GM12878 (cell line): Measurements from ENCODE around the gene RAPGEF4.

Experiments
- EP300 ChIP-seq, 2 experiments: fragments of 150-350 bp in 1 of 2; IDR thresholded peaks; 2 replicates each; pipeline ENCODE4 v1.6.1; 2011 to 2012; ENCODE audit warnings: low read depth in 2 of 2, low read length in 2 of 2, borderline replicate concordance in 1 of 2, improper control_type of control experiment in 1 of 2, inconsistent platforms in 1 of 2; ENCODE audit not compliant: control insufficient read depth in 1 of 2
- HDAC6 ChIP-seq: fragments of 200-600 bp; sonication (generic); IDR thresholded peaks from one replicate; pipeline ENCODE4 v1.8.0; 2017; ENCODE audit warnings: antibody characterized with exemption; ENCODE audit not compliant: unreplicated experiment
- POLR2A ChIP-seq: IDR thresholded peaks from 2 replicates; pipeline ENCODE4 v1.6.1; 2011; ENCODE audit warnings: low read depth, mild to moderate bottlenecking, low read length
- RAD21 ChIP-seq: IDR thresholded peaks from 2 replicates; pipeline ENCODE4 v1.6.1; 2011; ENCODE audit warnings: mild to moderate bottlenecking, low read depth, low read length, moderate library complexity; ENCODE audit not compliant: insufficient read depth
- YY1 ChIP-seq: IDR thresholded peaks from 2 replicates; pipeline ENCODE4 v1.6.1; 2011; ENCODE audit warnings: low read depth, mild to moderate bottlenecking, low read length
- TF ChIP-seq, protein P1 (sequence below): fragments of 450-650 bp; IDR thresholded peaks from 2 replicates; pipeline ENCODE4 v1.6.1; 2018; ENCODE audit warnings: mild to moderate bottlenecking, low read depth, moderate library complexity; ENCODE audit not compliant: partially characterized antibody
- TF ChIP-seq, protein P2 (sequence below): IDR thresholded peaks from 2 replicates; pipeline ENCODE4 v1.6.1; 2012; ENCODE audit warnings: low read depth, low read length, improper control_type of control experiment
- TF ChIP-seq, protein P3 (sequence below): IDR thresholded peaks from 2 replicates; pipeline ENCODE4 v1.6.1; 2011; ENCODE audit warnings: low read depth, low read length, improper control_type of control experiment, borderline replicate concordance

DNA sequence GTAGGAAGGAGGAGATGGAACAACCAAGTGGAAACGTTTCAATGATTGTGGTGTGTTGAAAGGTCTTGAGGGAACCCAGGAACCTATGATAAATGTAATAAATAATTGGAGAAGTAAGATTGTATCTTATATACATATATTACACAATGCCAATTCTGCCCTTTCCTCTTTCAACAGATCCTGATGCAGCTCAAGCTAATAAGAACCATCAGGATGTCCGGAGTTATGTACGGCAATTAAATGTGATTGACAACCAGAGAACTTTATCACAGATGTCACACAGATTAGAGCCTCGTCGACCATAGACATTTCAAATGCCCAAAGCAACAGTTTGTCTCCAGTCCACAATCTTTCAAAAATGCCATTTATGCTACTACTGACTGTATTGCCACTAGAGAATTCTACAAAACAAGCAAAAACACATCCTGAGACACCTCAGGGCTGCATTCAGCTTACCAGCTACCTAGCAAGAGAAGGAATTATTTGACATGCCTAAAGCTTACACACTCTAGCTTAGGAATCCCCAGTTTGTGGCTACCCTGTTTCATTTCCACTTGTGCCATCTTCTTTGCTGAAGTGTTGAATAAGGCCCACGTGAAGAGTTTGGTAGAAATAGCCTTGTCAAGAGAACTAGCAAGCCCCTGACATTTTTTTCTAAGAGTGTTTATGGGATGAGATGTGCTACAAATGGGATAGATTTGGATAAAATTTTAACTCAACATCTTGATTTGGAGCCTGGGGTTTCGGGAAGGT lies 316.0 kb downstream of the RAPGEF4 start:
- TF ChIP-seq EP300 (IDR thresholded peaks at IDR 0.05; ENCODE audit: borderline replicate concordance in 1 of 2, control insufficient read depth in 1 of 2, low read depth in 2 of 2, low read length in 2 of 2) = no peak
- TF ChIP-seq, protein P1, sequence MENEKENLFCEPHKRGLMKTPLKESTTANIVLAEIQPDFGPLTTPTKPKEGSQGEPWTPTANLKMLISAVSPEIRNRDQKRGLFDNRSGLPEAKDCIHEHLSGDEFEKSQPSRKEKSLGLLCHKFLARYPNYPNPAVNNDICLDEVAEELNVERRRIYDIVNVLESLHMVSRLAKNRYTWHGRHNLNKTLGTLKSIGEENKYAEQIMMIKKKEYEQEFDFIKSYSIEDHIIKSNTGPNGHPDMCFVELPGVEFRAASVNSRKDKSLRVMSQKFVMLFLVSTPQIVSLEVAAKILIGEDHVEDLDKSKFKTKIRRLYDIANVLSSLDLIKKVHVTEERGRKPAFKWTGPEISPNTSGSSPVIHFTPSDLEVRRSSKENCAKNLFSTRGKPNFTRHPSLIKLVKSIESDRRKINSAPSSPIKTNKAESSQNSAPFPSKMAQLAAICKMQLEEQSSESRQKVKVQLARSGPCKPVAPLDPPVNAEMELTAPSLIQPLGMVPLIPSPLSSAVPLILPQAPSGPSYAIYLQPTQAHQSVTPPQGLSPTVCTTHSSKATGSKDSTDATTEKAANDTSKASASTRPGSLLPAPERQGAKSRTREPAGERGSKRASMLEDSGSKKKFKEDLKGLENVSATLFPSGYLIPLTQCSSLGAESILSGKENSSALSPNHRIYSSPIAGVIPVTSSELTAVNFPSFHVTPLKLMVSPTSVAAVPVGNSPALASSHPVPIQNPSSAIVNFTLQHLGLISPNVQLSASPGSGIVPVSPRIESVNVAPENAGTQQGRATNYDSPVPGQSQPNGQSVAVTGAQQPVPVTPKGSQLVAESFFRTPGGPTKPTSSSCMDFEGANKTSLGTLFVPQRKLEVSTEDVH = no peak
- TF ChIP-seq HDAC6 = no peak
- TF ChIP-seq, protein P2, sequence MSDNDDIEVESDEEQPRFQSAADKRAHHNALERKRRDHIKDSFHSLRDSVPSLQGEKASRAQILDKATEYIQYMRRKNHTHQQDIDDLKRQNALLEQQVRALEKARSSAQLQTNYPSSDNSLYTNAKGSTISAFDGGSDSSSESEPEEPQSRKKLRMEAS = no peak
- TF ChIP-seq POLR2A = no peak
- no peak for TF ChIP-seq RAD21
- TF ChIP-seq, protein P3, sequence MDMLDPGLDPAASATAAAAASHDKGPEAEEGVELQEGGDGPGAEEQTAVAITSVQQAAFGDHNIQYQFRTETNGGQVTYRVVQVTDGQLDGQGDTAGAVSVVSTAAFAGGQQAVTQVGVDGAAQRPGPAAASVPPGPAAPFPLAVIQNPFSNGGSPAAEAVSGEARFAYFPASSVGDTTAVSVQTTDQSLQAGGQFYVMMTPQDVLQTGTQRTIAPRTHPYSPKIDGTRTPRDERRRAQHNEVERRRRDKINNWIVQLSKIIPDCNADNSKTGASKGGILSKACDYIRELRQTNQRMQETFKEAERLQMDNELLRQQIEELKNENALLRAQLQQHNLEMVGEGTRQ = no peak
- no peak for TF ChIP-seq YY1
